ENCODE results near the gene HAPLN3. TPM values are rescaled to one million over a fixed set of nuclear protein-coding genes. Genes with fewer than 3 reads are reported as not detected.

The HAPLN3 gene
- total and polyA plus RNA-seq, 2 experiments from 2014 or later: 4.2 to 6.6 TPM

- no peak overlapping the region for H3K27ac ChIP-seq
- no peaks in the 10 kb centered on the region for H3K9me3 ChIP-seq (ENCODE audit: low read depth)
- H3K9me2 ChIP-seq (replicated peaks; ENCODE audit: insufficient read depth): no peaks in the 10 kb centered on the region
- no peaks in the 10 kb centered on the region for H3K4me1 ChIP-seq (ENCODE audit: insufficient read depth)
- H3K4me3 ChIP-seq: no peak overlapping the region
- WGBS (ENCODE audit: low lambda C conversion rate, missing lambda C conversion rate): 86% methylated on average over 22 of the region's 22 CpGs
- no peak overlapping the region for H3K4me2 ChIP-seq
- DNase-seq (ENCODE audit: low spot score): no peak
- TF ChIP-seq EZH2 (IDR thresholded peaks at IDR 0.05; ENCODE audit: borderline replicate concordance) (no peak), CTCF (IDR thresholded peaks at IDR 0.05; ENCODE audit: poor library complexity) (no peak), EZH2phosphoT487 (IDR thresholded peaks at IDR 0.05; ENCODE audit: low read depth, severe bottlenecking, unreplicated experiment) (no peak)
- no peaks in the 10 kb centered on the region for H3K36me3 ChIP-seq (replicated peaks; ENCODE audit: insufficient read depth, low read depth)
- H3K27me3 ChIP-seq: no peaks in the 10 kb centered on the region
- H2AFZ ChIP-seq: no peak overlapping the region
- H3K79me2 ChIP-seq: no peaks in the 10 kb centered on the region
- H4K20me1 ChIP-seq (ENCODE audit: insufficient read depth, poor library complexity, severe bottlenecking): no peaks in the 10 kb centered on the region
Measured at GRCh38 chr15:88849376-88850072, 45.8 kb downstream of the HAPLN3 start.

DNA sequence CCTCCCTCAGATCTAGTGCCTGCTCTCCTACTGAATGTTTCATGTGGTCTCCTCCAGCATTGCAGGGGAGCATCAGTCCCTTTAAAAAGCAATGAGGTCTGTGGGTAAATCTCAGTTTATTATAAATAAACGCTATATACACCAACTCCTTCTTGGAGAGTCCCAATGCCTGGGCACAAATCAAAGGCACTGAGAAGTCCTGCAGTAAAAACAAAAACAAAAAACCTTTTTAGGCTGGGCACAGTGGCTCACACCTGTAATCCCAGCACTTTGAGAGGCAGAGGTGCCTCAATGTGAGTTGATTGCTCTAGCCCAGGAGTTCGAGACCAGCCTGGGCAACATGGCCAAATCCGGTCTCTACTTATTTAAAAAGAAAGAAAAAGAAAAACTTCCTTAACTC is 47.1 kb downstream of the HAPLN3 start:
- Histone ChIP-seq H3K9me2 (replicated peaks; ENCODE audit: insufficient read depth) (no peaks in the 10 kb centered on the region), H3K4me1 (ENCODE audit: insufficient read depth) (no peaks in the 10 kb centered on the region), H3K27ac (no peak overlapping the region), H3K36me3 (replicated peaks; ENCODE audit: insufficient read depth, low read depth) (no peaks in the 10 kb centered on the region), H3K9me3 (ENCODE audit: low read depth) (no peaks in the 10 kb centered on the region), H2AFZ (no peak overlapping the region), H3K79me2 (no peaks in the 10 kb centered on the region), H3K4me3 (no peak overlapping the region), H3K4me2 (no peak overlapping the region), H4K20me1 (ENCODE audit: insufficient read depth, poor library complexity, severe bottlenecking) (no peaks in the 10 kb centered on the region), H3K27me3 (peaks cover under 1% of the 10 kb centered on the region)
- 89% methylated on average over 3 of the region's 3 CpGs for WGBS (ENCODE audit: low lambda C conversion rate, missing lambda C conversion rate)
- no peak for TF ChIP-seq EZH2 (IDR thresholded peaks at IDR 0.05; ENCODE audit: borderline replicate concordance)
- no peak for TF ChIP-seq CTCF (IDR thresholded peaks at IDR 0.05; ENCODE audit: poor library complexity)
- no peak for TF ChIP-seq EZH2phosphoT487 (IDR thresholded peaks at IDR 0.05; ENCODE audit: low read depth, severe bottlenecking, unreplicated experiment)
- no peak for DNase-seq (ENCODE audit: low spot score)

DNA sequence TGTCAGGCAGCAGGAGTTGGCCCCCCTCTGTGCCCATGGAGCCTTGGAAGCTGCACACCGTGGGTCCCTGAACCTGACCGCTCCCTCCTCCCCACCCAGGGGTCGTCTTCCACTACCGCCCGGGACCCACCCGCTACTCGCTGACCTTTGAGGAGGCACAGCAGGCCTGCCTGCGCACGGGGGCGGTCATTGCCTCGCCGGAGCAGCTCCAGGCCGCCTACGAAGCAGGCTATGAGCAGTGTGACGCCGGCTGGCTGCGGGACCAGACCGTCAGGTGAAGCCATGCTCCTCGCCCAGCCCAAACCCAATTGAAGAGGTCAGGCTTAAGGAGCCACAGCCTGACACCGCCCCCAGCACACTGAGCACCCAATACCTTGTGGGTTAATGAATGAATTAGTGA is 48.2 kb downstream of the HAPLN3 start:
- 90% methylated on average over 20 of the region's 20 CpGs for WGBS (ENCODE audit: low lambda C conversion rate, missing lambda C conversion rate)
- Histone ChIP-seq H3K36me3 (replicated peaks; ENCODE audit: insufficient read depth, low read depth) (no peaks in the 10 kb centered on the region), H3K79me2 (no peaks in the 10 kb centered on the region), H3K4me1 (ENCODE audit: insufficient read depth) (no peaks in the 10 kb centered on the region), H3K9me2 (replicated peaks; ENCODE audit: insufficient read depth) (no peaks in the 10 kb centered on the region), H3K4me3 (no peak overlapping the region), H3K27me3 (peaks cover 5% of the 10 kb centered on the region), H2AFZ (no peak overlapping the region), H3K4me2 (no peak overlapping the region), H3K9me3 (ENCODE audit: low read depth) (no peaks in the 10 kb centered on the region), H4K20me1 (ENCODE audit: insufficient read depth, poor library complexity, severe bottlenecking) (no peaks in the 10 kb centered on the region), H3K27ac (no peak overlapping the region)
- DNase-seq (ENCODE audit: low spot score): no peak
- TF ChIP-seq EZH2 (IDR thresholded peaks at IDR 0.05; ENCODE audit: borderline replicate concordance) (no peak), CTCF (IDR thresholded peaks at IDR 0.05; ENCODE audit: poor library complexity) (no peak), EZH2phosphoT487 (IDR thresholded peaks at IDR 0.05; ENCODE audit: low read depth, severe bottlenecking, unreplicated experiment) (no peak)
